K562 (cell line): ENCODE results near the gene ZC3H10. TPM values are rescaled to one million over a fixed set of nuclear protein-coding genes. Genes with fewer than 3 reads are reported as not detected.

Source experiments
- CBFB ChIP-seq: sonication (generic); formaldehyde crosslinking; IDR thresholded peaks from 2 replicates; pipeline ENCODE4 v1.4.0; 2020; ENCODE audit warnings: mild to moderate bottlenecking, missing genetic modification reagents
- ERF ChIP-seq: fragments of 450-650 bp; formaldehyde crosslinking; IDR thresholded peaks from 2 replicates; pipeline ENCODE4 v1.4.0; 2020; ENCODE audit warnings: mild to moderate bottlenecking, mixed read lengths
- GABPB1 ChIP-seq: sonication (generic); formaldehyde crosslinking; IDR thresholded peaks from 2 replicates; pipeline ENCODE4 v1.8.0; 2022; ENCODE audit warnings: mild to moderate bottlenecking, missing genetic modification reagents
- HMGN3 ChIP-seq: IDR thresholded peaks from 2 replicates; pipeline ENCODE4 v1.6.1; 2011; ENCODE audit warnings: borderline replicate concordance, low read depth, mild to moderate bottlenecking, mixed read lengths, low read length; ENCODE audit not compliant: insufficient read length; ENCODE audit errors: extremely low read depth
- HSF4 ChIP-seq: fragments of 250-450 bp; sonication (Bioruptor Pico); IDR thresholded peaks from 2 replicates; pipeline ENCODE4 v2.1.2; 2022; ENCODE audit warnings: mild to moderate bottlenecking, moderate library complexity, borderline replicate concordance
- RFX1 ChIP-seq: fragments of 450-650 bp; IDR thresholded peaks from 2 replicates; pipeline ENCODE4 v1.6.1; 2016; ENCODE audit warnings: mild to moderate bottlenecking, moderate library complexity
- SMC3 ChIP-seq: conservative IDR thresholded peaks from 2 replicates; pipeline ENCODE4 v1.6.1; 2011; ENCODE audit warnings: low read depth, low read length, improper control_type of control experiment; ENCODE audit not compliant: insufficient read depth
- TRIM24 ChIP-seq, 2 experiments: fragments of 450-650 bp; IDR thresholded peaks; 2 replicates each; pipeline ENCODE4 v1.6.1; 2016
- ZNF24 ChIP-seq: fragments of 450-650 bp; IDR thresholded peaks from 2 replicates; pipeline ENCODE4 v1.6.1; 2016
- ZNF253 ChIP-seq: fragments of 250-450 bp; sonication (Bioruptor Pico); conservative IDR thresholded peaks from 2 replicates; pipeline ENCODE4 v1.6.1; 2021; ENCODE audit warnings: mild to moderate bottlenecking
- ZNF263 ChIP-seq: sonication (generic); formaldehyde crosslinking; IDR thresholded peaks from 2 replicates; pipeline ENCODE4 v1.8.0; 2022; ENCODE audit warnings: mild to moderate bottlenecking, missing genetic modification reagents, borderline replicate concordance
- polyA plus RNA-seq, 8 experiments: library from polyadenylated mRNA; depleted of rRNA in 4 of 8; stranded (reverse) in 5 of 8; unstranded in 3 of 8; fragments of >200 nt; fragmentation: Nextera tagmentation in 2 of 8; fragmentation: Illumina TruSeq in 1 of 8; extraction: Ambion mirVana in 2 of 8; extraction: Trizol in 1 of 8; gene quantifications; 2 replicates each; pipeline versions ENCODE4 v1.2.1 to v1.2.3, GENCODE V29; 2011 to 2014; ENCODE audit warnings: inconsistent platforms in 1 of 8, missing spikeins in 1 of 8
- total RNA-seq, 7 experiments: library from RNA; depleted of rRNA in 6 of 7; stranded (reverse); fragments of >200 nt in 6 of 7; fragmentation: Illumina TruSeq in 2 of 7; extraction: Trizol in 2 of 7; gene quantifications; 2 replicates each; pipeline versions ENCODE4 v1.2.1 to v1.2.3, GENCODE V29; 2011 to 2021; ENCODE audit warnings: low replicate concordance in 1 of 7
- TF ChIP-seq, protein P1 (sequence below): fragments of 450-650 bp; IDR thresholded peaks from 2 replicates; pipeline ENCODE4 v1.6.1; 2016; ENCODE audit warnings: antibody characterized with exemption
- TF ChIP-seq, protein P2 (sequence below): sonication (generic); formaldehyde crosslinking; IDR thresholded peaks from 2 replicates; pipeline ENCODE4 v1.8.0; 2022; ENCODE audit warnings: mild to moderate bottlenecking, low read depth, missing genetic modification reagents
- TF ChIP-seq, protein P3 (sequence below): fragments of 250-450 bp; sonication (Bioruptor Pico); IDR thresholded peaks from 2 replicates; pipeline ENCODE4 v1.5.0; 2020; ENCODE audit warnings: mild to moderate bottlenecking, borderline replicate concordance
- TF ChIP-seq, protein P4 (sequence below): sonication (generic); formaldehyde crosslinking; IDR thresholded peaks from 2 replicates; pipeline ENCODE4 v1.8.1; 2023; ENCODE audit warnings: mild to moderate bottlenecking, missing genetic modification reagents
- TF ChIP-seq, protein P5 (sequence below), 2 experiments: IDR thresholded peaks; 2 replicates each; pipeline ENCODE4 v1.6.1; 2012; ENCODE audit warnings: improper control_type of control experiment in 2 of 2, low read depth in 2 of 2, low read length in 2 of 2, borderline replicate concordance in 1 of 2
- TF ChIP-seq, protein P6 (sequence below), 3 experiments: fragments of 200-800 bp in 1 of 3; sonication (Bioruptor generic) in 1 of 3; sonication (generic) in 1 of 3; formaldehyde crosslinking in 1 of 3; IDR thresholded peaks; 2 replicates each; pipeline versions ENCODE4 v1.6.1 to v1.8.0; 2016 to 2022; ENCODE audit warnings: mild to moderate bottlenecking in 2 of 3, missing compliant biosample characterization in 2 of 3, missing genetic modification characterization in 2 of 3, missing genetic modification reagents in 1 of 3

The ZC3H10 gene
- total and polyA plus RNA-seq, 9 of the 15 experiments (the other 6 are each of a cell fraction or from before 2014, with no cell fraction given) = 0.31 to 4.1 (median 1.6) TPM

DNA sequence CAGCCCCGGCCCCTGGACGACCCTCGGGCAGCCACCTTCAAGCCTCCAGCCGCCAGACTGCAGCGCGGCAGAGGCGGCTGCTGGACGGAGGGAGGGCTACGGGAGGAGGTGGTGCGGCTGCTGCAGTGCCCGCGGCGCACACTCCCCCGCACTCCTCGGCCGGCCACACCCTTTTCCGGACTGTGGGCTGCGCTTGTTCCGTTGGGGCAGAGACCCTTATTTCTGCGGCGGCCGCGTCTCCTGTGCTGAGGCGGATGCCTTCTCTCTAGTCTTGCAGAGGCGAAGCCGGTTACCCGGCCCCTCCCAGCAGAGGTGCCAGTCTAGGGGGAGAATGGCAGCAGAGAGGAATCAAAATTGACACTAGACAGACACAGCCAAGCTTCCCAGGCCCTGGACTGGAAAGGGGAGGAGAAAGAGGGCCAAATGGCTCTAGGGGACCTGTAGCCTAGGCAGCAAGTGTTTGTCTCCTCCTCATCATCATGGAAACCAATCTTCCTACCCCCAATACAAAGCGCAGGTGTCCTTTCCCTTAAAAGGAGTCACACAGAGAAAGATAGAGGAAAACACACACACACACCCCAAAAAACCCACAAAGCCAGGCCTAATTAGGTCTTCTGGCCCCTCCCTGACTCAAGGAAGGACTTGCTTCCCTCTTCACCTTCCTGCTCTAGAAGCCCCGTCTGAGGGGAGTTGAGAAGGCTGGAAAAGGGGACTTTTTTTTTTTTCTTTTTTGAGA lies 11.3 kb downstream of the ZC3H10 start (continued):
- TF ChIP-seq GABPB1 (CRISPR knock-in tag) = peak; percentile 23; the same call in 1 of the 2 replicates
- TF ChIP-seq, protein P1, sequence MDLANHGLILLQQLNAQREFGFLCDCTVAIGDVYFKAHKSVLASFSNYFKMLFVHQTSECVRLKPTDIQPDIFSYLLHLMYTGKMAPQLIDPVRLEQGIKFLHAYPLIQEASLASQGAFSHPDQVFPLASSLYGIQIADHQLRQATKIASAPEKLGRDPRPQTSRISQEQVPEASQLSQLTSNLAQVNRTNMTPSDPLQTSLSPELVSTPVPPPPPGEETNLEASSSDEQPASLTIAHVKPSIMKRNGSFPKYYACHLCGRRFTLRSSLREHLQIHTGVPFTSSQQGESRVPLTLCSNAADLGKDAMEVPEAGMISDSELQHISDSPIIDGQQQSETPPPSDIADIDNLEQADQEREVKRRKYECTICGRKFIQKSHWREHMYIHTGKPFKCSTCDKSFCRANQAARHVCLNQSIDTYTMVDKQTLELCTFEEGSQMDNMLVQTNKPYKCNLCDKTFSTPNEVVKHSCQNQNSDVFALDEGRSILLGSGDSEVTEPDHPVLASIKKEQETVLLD = no peak
- TF ChIP-seq RFX1 = no peak
- TF ChIP-seq, protein P2, sequence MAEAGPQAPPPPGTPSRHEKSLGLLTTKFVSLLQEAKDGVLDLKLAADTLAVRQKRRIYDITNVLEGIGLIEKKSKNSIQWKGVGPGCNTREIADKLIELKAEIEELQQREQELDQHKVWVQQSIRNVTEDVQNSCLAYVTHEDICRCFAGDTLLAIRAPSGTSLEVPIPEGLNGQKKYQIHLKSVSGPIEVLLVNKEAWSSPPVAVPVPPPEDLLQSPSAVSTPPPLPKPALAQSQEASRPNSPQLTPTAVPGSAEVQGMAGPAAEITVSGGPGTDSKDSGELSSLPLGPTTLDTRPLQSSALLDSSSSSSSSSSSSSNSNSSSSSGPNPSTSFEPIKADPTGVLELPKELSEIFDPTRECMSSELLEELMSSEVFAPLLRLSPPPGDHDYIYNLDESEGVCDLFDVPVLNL = no peak
- no peak for TF ChIP-seq CBFB (CRISPR knock-in tag)
- TF ChIP-seq, protein P3, sequence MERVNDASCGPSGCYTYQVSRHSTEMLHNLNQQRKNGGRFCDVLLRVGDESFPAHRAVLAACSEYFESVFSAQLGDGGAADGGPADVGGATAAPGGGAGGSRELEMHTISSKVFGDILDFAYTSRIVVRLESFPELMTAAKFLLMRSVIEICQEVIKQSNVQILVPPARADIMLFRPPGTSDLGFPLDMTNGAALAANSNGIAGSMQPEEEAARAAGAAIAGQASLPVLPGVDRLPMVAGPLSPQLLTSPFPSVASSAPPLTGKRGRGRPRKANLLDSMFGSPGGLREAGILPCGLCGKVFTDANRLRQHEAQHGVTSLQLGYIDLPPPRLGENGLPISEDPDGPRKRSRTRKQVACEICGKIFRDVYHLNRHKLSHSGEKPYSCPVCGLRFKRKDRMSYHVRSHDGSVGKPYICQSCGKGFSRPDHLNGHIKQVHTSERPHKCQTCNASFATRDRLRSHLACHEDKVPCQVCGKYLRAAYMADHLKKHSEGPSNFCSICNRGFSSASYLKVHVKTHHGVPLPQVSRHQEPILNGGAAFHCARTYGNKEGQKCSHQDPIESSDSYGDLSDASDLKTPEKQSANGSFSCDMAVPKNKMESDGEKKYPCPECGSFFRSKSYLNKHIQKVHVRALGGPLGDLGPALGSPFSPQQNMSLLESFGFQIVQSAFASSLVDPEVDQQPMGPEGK (CRISPR knock-in tag) = no peak
- TF ChIP-seq, protein P4, sequence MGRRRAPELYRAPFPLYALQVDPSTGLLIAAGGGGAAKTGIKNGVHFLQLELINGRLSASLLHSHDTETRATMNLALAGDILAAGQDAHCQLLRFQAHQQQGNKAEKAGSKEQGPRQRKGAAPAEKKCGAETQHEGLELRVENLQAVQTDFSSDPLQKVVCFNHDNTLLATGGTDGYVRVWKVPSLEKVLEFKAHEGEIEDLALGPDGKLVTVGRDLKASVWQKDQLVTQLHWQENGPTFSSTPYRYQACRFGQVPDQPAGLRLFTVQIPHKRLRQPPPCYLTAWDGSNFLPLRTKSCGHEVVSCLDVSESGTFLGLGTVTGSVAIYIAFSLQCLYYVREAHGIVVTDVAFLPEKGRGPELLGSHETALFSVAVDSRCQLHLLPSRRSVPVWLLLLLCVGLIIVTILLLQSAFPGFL = no peak
- TF ChIP-seq ZNF263 (CRISPR knock-in tag) = no peak; the same call in 1 of the 2 replicates
- TF ChIP-seq, protein P5, sequence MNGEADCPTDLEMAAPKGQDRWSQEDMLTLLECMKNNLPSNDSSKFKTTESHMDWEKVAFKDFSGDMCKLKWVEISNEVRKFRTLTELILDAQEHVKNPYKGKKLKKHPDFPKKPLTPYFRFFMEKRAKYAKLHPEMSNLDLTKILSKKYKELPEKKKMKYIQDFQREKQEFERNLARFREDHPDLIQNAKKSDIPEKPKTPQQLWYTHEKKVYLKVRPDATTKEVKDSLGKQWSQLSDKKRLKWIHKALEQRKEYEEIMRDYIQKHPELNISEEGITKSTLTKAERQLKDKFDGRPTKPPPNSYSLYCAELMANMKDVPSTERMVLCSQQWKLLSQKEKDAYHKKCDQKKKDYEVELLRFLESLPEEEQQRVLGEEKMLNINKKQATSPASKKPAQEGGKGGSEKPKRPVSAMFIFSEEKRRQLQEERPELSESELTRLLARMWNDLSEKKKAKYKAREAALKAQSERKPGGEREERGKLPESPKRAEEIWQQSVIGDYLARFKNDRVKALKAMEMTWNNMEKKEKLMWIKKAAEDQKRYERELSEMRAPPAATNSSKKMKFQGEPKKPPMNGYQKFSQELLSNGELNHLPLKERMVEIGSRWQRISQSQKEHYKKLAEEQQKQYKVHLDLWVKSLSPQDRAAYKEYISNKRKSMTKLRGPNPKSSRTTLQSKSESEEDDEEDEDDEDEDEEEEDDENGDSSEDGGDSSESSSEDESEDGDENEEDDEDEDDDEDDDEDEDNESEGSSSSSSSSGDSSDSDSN (IDR thresholded peaks at IDR 0.05; ENCODE audit: borderline replicate concordance in 1 of 2, low read depth in 2 of 2, low read length in 2 of 2) = peak; percentile 79 to 81; a peak in 3 of 4 replicates
- TF ChIP-seq, protein P6, sequence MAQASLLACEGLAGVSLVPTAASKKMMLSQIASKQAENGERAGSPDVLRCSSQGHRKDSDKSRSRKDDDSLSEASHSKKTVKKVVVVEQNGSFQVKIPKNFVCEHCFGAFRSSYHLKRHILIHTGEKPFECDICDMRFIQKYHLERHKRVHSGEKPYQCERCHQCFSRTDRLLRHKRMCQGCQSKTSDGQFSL (CRISPR knock-in tag; IDR thresholded peaks at IDR 0.05) = no peak
- TF ChIP-seq, protein P6 (tag; IDR thresholded peaks at IDR 0.05) = no peak
- TF ChIP-seq ERF = no peak
- peak; percentile 10; the same call in 1 of the 2 replicates for TF ChIP-seq ZNF24
- TF ChIP-seq HSF4 (CRISPR knock-in tag) = no peak
- peak; percentile 98 for TF ChIP-seq HMGN3
- TF ChIP-seq ZNF253 = no peak
- no peak for TF ChIP-seq TRIM24 (IDR thresholded peaks at IDR 0.05)
- TF ChIP-seq SMC3 = no peak
